Omental fat pad (tissue), 4 donors: ENCODE results near the gene TCP11L2. TPM values are rescaled to one million over a fixed set of nuclear protein-coding genes. Genes with fewer than 3 reads are reported as not detected.
"Not testable (repeated sequence)": the region's sequence is repeated elsewhere in the genome, so short reads cannot be mapped to it uniquely, and the experiment has no call there.

Experiments used
- ATAC-seq: fragments of 150-250 bp; one replicate; pipeline ENCODE4 v1.9.1; 2016; ENCODE audit warnings: mild to moderate bottlenecking, moderate library complexity; ENCODE audit not compliant: low FRiP score
- DNase-seq: peaks from one replicate; pipeline ENCODE4 v3.0.0-alpha.2; 2019; ENCODE audit warnings: low spot score
- total RNA-seq, 4 donors: library from RNA; depleted of rRNA; stranded (reverse); fragments of >200 nt; gene quantifications; one replicate each; pipeline ENCODE4 v1.1.0, GENCODE V29; 2016
- TF ChIP-seq, protein P1 (sequence below), 3 donors: fragments of 450-650 bp; IDR thresholded peaks; one replicate each; pipeline ENCODE4 v1.5.1; 2016 to 2017; ENCODE audit warnings: antibody characterized with exemption in 3 of 3, mild to moderate bottlenecking in 3 of 3, moderate library complexity in 2 of 3

Gene TCP11L2
- total RNA-seq, 4 donors from 2014 or later = 14.3 to 54.1 (median 23.9) TPM

DNA sequence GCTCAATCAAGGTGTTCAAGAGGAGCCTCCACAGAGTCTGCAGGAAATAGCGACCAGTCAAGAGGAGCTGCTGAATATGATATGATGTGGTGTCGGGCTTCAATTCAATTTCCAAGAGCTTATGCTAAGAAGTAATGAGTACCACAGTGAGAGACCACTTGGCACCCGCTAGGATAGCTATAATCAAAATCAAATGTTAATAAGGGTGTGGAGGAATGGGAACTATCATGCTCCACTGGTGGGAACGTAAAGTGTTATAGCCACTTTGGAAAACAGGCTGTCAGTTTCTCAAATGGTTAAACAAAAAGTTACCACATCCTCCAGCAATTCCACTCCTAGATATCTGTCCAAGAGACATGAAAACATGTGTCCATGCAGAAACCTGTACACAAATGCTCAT is 61.7 kb downstream of the TCP11L2 start:
- TF ChIP-seq, protein P1, sequence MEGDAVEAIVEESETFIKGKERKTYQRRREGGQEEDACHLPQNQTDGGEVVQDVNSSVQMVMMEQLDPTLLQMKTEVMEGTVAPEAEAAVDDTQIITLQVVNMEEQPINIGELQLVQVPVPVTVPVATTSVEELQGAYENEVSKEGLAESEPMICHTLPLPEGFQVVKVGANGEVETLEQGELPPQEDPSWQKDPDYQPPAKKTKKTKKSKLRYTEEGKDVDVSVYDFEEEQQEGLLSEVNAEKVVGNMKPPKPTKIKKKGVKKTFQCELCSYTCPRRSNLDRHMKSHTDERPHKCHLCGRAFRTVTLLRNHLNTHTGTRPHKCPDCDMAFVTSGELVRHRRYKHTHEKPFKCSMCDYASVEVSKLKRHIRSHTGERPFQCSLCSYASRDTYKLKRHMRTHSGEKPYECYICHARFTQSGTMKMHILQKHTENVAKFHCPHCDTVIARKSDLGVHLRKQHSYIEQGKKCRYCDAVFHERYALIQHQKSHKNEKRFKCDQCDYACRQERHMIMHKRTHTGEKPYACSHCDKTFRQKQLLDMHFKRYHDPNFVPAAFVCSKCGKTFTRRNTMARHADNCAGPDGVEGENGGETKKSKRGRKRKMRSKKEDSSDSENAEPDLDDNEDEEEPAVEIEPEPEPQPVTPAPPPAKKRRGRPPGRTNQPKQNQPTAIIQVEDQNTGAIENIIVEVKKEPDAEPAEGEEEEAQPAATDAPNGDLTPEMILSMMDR (IDR thresholded peaks at IDR 0.05) = no peak
- ATAC-seq (no peak), DNase-seq (no peak)

DNA sequence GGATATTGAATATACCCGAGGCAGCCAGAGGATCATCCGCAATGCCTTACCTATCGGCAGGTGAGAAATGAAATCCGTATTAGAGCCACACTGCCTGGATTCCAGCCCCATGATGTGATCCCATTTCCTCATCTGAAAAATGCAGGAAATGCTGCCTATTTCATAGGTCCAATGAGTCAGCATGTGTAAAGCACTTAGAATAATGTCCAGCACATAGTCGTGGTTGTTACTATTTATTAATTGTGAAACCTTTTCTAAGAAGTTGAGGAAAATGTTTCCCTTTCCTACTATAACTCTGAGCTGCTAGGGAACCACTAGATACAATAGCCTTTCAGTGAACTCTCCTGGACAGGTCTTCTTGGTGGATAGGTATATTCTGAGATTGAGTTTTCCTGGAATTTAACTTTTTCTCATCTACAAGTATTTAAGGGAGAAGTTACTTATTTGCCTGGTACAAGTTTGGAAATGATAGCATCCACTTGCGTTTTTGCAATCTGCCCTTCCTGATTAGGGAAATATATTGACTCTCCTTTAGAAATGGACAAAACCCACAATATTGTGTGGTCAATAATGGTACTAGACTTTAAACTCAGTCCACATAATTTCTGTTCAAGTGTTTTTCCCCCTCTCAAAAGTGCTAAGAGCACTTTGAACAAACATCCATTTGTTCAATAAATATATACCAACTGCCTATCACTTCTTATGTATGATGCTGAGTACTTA is 67.3 kb downstream of the TCP11L2 start:
- ATAC-seq (peak; percentile 81), DNase-seq (no peak)
- TF ChIP-seq, protein P1 (IDR thresholded peaks at IDR 0.05) = no peak

DNA sequence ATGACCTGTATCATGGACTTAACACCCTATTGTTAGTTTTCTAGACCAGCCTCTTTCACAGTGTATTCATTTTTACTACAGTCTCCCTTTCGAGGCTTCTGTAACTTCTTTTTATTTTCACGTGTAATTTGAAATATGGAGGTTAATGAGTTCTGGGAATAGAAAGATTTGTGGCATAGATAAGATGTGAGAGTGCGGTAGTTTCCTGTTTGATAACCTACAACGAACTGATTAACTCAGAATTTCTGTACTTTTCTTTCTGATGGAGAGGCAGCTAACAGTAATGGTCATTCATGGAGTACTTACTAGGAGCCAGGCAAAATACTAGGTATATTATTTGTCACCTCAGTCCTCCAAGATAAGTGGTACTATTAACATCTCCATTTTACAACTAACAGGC is 76.3 kb downstream of the TCP11L2 start:
- TF ChIP-seq, protein P1 (IDR thresholded peaks at IDR 0.05) = no peak
- ATAC-seq (no peak), DNase-seq (no peak)

DNA sequence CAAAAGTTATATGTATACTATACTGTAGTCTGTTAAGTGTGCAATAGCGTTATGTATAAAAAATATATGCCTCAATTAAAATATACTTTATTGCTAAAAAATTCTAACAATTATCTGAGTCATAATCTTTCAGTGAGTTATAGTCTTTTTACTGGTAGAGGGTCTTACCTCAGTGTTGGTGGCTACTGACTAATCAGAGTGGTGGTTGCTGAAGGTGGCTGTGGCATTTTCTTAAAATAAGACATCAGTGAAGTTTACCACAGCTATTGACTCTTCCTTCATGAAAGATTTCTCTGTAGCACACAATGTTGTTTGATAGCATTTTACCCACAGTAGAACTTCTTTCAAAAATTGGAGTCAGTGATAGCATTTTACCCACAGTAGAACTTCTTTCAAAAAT is 78.4 kb downstream of the TCP11L2 start:
- ATAC-seq = no peak
- TF ChIP-seq, protein P1 (IDR thresholded peaks at IDR 0.05) = no peak
- no peak for DNase-seq

DNA sequence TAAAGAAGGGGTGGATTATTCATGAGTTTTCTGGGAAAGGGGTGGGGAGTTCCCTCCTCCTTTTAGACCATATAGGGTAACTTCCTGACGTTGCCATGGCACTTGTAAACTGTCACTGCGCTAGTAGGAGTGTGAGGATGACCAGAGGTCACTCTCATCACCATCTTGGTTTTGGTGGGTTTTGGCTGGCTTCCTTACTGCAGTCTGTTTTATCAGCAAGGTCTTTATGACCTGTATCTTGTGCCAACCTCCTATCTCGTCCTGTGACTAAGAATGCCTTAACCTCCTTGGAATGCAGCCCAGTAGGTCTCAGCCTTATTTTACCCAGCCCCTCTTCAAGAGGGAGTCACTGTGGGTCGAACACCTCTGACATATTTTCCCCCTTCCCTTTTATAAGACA is 79.3 kb downstream of the TCP11L2 start:
- ATAC-seq, DNase-seq: not testable (repeated sequence)

DNA sequence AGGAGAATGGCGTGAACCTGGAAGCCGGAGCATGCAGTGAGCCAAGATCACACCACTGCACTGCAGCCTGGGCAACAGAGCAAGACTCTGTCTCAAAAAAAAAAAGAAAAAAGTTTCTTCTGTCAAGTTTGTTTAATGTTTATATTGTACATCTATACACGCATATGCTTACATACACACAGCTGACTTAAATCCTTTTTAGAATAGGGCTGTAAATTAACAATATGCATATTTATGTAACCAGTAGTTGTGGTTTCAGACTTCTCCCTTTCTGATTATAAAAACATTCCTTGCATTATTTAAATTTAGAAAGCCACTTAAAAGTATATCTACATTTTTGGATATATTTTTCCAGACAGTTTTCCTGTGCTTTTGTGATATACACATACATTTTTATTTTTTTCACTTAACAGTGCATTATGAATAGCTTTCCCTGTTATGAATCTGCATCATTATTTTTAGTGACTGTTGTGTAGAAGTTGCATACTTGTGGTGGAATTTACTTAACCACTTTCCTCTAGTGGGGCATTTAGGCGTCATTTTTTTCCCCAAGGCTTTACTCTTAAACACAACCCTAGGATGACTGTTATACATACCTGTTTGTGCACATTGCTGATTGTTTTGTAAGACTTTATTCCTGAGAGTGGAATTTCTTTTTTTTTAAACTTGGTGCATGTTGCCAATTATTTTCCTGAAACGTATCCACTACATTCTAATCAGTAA is 84.4 kb downstream of the TCP11L2 start:
- DNase-seq = no peak
- TF ChIP-seq, protein P1 (IDR thresholded peaks at IDR 0.05) = no peak
- ATAC-seq = no peak

DNA sequence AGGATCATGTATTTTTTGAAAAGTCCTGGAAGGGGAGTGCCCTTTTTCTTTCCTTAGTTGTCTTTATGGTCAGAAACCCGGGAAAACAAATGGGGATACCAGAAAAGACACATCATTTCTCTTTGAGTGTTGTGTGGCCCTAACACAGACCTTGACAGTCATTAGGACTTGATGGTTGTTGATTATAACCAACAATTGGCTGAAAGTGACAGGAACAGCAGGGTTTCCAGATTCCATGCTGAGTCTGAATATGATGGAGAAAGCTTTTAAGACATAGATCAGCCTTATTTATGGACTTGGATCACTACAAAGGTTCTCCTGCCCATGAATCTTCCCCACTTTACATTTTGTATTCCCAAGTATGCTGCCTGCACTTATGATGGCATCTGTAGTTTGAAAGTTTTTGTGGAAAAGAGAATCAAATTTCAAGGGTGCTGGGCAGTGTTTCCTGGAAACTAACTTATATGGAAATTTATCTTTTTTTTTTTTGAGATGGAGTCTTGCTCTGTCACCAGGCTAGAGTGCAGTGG is 85.4 kb downstream of the TCP11L2 start:
- TF ChIP-seq, protein P1 (IDR thresholded peaks at IDR 0.05) = no peak
- ATAC-seq = no peak
- no peak for DNase-seq
